KOPT-K1 (cell line): Measurements from ENCODE around the gene ZNF501.

Experiments used
- H3K27ac ChIP-seq: fragments of 200-600 bp; sonication (generic); 2 replicates; pipeline ENCODE4 v1.5.1; 2016; ENCODE audit warnings: antibody characterized with exemption, mild to moderate bottlenecking, low read depth, low read length; ENCODE audit not compliant: poor library complexity, severe bottlenecking
- H3K36me3 ChIP-seq: fragments of 200-600 bp; sonication (generic); 2 replicates; pipeline ENCODE4 v1.5.1; 2017; ENCODE audit warnings: antibody characterized with exemption, mild to moderate bottlenecking, low read length, moderate library complexity; ENCODE audit not compliant: insufficient read depth
- H3K9me3 ChIP-seq: fragments of 200-600 bp; sonication (generic); 2 replicates; pipeline ENCODE4 v1.5.1; 2017; ENCODE audit warnings: antibody characterized with exemption, low read length, mild to moderate bottlenecking; ENCODE audit not compliant: insufficient read depth, poor library complexity, severe bottlenecking

Gene ZNF501

GRCh38 chr3:44729384-44729910 is at the start of gene ZNF501:
Gene ZNF501, plus strand, starts transcription at chr3:44729635. Its CDS starts 4,787 bp downstream, at chr3:44734422.
- Histone ChIP-seq H3K9me3 (peaks cover 86% of the 10 kb centered on the region), H3K27ac (peak within 1 kb of the TSS; percentile 45)

DNA sequence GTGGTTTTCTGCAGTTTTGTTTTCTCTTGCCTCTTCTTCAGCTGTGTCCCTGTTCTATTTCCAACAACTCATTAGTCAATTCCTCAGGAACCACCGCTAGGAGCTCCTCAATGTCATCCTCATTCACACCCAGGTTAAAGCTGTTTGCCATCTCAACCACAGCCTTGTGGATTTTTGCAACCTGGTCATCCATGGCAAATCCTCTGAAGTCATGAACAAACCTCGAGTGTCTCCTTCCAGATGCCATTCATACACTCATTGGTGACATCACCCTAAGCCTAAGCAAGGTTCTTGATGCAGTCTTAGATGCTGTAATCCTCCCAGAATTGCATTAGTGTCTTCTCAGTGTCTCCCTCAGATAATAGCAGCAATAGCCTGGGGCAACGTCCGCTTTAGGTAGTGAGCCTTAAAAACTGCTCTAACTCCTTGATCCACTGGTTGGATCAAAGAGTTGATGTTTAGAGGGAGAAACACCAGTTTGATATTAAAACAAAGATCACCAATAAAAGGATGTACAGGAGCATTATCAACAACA is 48.4 kb upstream of the ZNF501 start:
- H3K9me3 ChIP-seq: peaks cover 10% of the 10 kb centered on the region
- H3K36me3 ChIP-seq: no peaks in the 10 kb centered on the region
- H3K27ac ChIP-seq: no peak overlapping the region

More at GRCh38 chr3:44729384-44729910, at the start of gene ZNF501:
- peaks cover 21% of the 10 kb centered on the region; the same call in 1 of the 2 replicates for H3K36me3 ChIP-seq

DNA sequence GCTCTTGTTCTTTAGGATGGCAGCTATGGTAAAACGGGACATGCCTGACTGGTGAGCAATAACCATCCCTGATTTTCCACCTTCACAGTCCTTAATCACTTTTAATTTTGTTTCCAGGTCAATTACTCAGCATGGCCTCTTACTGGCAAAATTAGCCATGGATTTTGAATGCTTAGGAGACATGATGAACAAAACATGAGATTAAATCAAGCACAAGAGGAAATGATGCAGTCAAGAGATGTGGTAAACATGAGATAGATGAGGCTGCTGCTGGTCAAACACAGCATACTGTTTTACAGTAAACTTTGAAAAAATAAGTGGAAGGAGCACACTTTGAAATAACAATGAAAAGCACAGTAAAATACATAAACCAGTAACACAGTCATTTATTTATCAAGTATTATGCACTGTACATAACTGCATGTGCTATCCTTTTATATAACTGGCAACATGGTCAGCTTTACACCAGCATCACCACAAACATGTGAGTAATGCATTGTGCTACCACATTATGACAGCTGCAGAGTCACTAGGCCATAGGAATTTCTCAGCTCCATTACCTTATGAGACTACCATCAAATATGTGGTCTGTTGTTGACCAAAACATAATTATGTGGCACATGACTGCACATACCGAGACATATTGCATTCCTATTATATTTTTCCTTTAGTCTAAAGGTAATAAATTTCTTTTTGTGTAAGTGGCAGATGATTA is 47.1 kb upstream of the ZNF501 start:
- peaks cover 20% of the 10 kb centered on the region for H3K9me3 ChIP-seq
- no peak overlapping the region for H3K27ac ChIP-seq
- H3K36me3 ChIP-seq: no peaks in the 10 kb centered on the region

DNA sequence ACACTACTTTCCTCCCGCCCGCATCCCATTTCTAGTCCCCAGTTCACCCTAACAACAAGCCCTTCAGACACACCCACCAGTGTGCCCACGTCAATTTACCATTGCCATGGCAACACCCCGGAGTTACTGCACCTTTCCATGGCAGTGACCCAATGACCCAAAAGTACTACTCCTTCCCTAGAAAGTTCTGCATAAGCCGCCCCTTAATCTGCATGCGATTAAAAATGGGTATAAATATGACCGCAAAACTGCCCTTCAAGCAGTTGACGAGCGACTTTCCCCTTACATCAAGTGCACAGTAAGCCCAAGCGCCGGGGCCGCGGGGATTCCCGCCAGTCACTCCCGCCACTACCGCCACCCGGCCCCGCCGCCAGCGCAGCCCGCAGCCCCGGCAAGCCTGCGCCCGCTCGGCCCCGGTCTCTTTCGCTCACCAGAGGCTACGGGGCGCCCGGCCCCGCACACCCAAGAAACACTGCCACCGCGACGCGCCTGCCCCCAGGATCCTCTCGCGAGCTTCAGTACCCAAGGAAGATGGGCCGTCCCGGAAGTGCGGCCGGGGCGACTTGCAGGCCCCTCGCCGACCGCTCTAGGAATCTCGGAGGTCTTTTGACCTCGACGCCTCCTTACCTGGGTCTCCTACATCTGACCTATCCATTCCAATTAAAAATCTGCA is 44.2 kb upstream of the ZNF501 start:
- Histone ChIP-seq H3K27ac (no peak overlapping the region), H3K9me3 (peaks cover 27% of the 10 kb centered on the region), H3K36me3 (no peaks in the 10 kb centered on the region)

DNA sequence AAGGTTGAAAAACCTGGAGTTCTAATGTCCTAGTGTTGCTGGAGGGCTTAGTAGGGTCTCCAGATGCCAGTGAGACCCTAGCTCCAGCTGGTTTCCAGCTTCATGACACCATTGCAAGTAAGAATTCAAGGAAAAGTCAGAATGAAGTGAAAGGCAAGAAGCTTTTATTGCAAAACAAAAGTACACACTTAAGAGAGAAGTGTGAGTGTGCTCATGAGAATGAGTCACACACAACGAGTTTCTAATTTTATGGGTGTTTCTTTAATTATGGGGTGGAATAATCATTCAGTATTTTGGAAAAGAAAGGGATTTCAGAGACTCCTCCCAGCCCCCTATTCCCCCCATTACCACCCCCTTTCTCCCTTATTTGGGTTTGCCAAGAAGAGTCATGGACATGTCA is 41.5 kb upstream of the ZNF501 start:
- no peak overlapping the region for H3K27ac ChIP-seq
- H3K9me3 ChIP-seq: peaks cover 27% of the 10 kb centered on the region
- H3K36me3 ChIP-seq: no peaks in the 10 kb centered on the region

GRCh38 chr3:44712455-44713075 is 16.9 kb upstream of the ZNF501 start, which contains the start of gene ZNF502:
Gene ZNF502, plus strand, starts transcription at chr3:44712660. Its CDS starts 7,602 bp downstream, at chr3:44720262.
- no peak within 1 kb of the TSS for H3K27ac ChIP-seq
- no peaks in the 10 kb centered on the region for H3K36me3 ChIP-seq
- peaks cover 34% of the 10 kb centered on the region for H3K9me3 ChIP-seq

DNA sequence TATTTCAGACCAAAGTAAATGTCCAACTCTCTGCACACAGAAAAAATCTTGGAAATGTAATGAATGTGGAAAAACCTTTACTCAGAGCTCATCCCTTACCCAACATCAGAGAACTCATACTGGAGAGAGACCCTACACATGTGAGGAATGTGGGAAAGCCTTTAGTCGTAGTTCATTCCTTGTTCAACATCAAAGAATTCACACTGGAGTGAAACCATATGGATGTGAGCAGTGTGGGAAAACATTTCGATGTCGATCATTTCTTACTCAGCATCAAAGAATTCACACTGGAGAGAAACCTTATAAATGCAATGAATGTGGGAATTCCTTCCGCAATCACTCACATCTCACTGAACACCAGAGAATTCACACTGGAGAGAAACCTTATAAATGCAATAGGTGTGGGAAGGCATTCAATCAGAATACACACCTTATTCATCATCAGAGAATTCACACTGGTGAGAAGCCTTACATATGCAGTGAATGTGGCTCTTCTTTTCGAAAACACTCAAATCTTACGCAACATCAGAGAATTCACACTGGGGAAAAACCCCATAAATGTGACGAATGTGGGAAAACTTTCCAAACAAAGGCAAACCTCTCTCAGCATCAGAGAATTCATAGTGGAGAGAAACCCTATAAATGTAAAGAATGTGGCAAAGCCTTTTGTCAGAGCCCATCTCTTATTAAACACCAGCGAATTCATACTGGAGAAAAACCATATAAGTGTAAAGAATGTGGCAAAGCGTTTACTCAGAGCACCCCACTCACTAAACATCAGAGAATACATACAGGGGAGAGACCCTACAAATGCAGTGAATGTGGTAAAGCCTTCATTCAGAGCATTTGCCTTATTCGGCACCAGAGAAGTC is 8.0 kb upstream of the ZNF501 start:
- Histone ChIP-seq H3K9me3 (peaks cover 91% of the 10 kb centered on the region), H3K27ac (no peak overlapping the region), H3K36me3 (no peaks in the 10 kb centered on the region)

- Histone ChIP-seq H3K36me3 (no peaks in the 10 kb centered on the region), H3K27ac (no peak overlapping the region), H3K9me3 (peaks cover 86% of the 10 kb centered on the region)
These were observed 7.4 kb upstream of the ZNF501 start for GRCh38 chr3:44722103-44722401.

DNA sequence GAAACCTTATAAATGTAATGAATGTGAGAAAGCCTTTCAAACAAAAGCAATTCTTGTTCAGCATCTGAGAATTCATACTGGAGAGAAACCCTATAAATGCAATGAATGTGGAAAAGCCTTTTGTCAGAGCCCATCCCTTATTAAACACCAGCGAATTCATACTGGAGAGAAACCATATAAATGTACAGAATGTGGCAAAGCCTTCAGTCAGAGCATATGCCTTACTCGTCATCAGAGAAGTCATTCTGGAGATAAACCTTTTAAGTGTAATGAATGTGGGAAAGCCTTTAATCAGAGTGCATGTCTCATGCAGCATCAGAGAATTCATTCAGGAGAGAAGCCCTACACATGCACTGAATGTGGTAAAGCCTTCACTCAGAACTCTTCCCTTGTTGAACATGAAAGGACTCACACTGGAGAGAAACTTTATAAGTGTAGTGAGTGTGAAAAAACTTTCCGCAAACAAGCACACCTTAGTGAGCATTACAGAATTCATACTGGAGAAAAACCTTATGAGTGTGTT is 5.3 kb downstream of the ZNF501 start:
- no peak overlapping the region for H3K27ac ChIP-seq
- peaks cover 26% of the 10 kb centered on the region; the same call in 1 of the 2 replicates for H3K36me3 ChIP-seq
- peaks cover 84% of the 10 kb centered on the region for H3K9me3 ChIP-seq

DNA sequence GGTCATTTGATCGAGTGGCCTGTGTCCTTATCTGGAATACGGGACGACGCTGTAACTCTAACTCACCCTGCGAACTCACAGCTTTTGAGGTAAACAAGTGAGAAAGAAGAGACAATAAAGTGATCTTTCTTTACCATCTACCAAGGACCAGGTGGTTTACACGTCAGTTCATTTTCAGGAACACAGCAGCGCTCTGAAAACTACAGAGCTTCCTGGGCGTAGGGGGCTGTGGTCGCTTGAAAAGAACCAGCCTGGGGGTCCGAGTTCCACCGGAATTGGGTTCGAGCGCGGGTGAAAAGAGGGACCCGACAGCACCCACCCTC is 31.6 kb downstream of the ZNF501 start:
- H3K36me3 ChIP-seq: peaks cover 68% of the 10 kb centered on the region
- H3K9me3 ChIP-seq: peaks cover 68% of the 10 kb centered on the region
- H3K27ac ChIP-seq: peak overlapping the region; percentile 87

DNA sequence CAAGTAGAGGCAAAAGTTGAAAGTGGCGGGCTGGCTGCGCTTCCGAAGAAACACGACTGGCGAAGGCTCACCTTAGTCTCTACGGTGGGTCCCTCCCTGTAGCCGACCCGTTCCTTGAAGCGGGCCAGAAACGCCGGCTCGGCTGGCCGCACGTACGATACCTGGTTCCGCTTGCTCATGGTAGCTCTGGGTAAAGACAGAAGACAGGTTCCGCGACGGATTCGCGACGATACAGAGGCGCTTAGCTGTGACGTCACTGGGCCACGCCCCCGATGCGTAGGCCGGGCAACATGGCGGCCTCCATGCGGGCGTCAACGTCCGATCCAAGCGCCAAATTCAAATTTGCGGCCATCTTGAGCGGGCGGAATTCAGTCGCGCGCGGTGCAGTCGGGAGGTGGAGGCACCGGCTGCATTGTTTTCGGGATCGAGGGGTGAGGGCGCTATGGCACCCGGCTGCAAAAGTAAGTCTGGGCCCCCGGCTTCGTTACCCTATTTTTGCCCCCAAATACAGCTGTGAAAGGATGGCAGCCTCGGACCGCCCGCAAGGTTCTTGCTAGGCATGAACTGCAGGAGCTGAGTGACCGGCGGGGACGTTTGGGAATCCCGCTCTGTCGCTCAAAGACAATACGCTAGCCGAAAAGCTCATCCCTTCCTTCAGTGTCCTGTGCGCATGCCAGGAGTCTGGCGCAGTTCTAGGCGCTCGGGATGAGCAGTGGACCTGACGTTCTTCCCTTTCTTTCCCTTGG is 32.2 kb downstream of the ZNF501 start, which contains the start of the genes KIAA1143 and KIF15:
Gene KIAA1143 (minus strand): TSS at position 196 of the 746 bp plus-strand sequence. CDS start 17 bp downstream, at position 179.
Gene KIF15 (plus strand): TSS at position 371 of the 746 bp plus-strand sequence. CDS start 72 bp downstream, at position 443.
- Histone ChIP-seq H3K9me3 (peaks cover 68% of the 10 kb centered on the region), H3K27ac (peak within 1 kb of the TSS; percentile 87), H3K36me3 (peaks cover 68% of the 10 kb centered on the region)

- peak overlapping the region; percentile 87 for H3K27ac ChIP-seq
- peaks cover 67% of the 10 kb centered on the region for H3K9me3 ChIP-seq
- H3K36me3 ChIP-seq: peaks cover 68% of the 10 kb centered on the region
These were observed 32.8 kb downstream of the ZNF501 start for GRCh38 chr3:44762170-44762677.

GRCh38 chr3:44762690-44763089 is 33.3 kb downstream of the ZNF501 start:
- Histone ChIP-seq H3K9me3 (peaks cover 67% of the 10 kb centered on the region), H3K27ac (peak overlapping the region; percentile 87), H3K36me3 (peaks cover 68% of the 10 kb centered on the region)
